DND-41 (cell line): Measurements from ENCODE around the gene PRDM2.
A peak's percentile ranks its signal among the peaks of the same experiment; 100 is the strongest.

Experiments used
- EZH2 ChIP-seq: IDR thresholded peaks from 3 replicates; pipeline ENCODE4 v1.6.1; 2012; ENCODE audit warnings: borderline replicate concordance, low read depth, mild to moderate bottlenecking, moderate library complexity, low read length, inconsistent platforms; ENCODE audit not compliant: severe bottlenecking
- TF ChIP-seq, protein P1 (sequence below): IDR thresholded peaks from 2 replicates; pipeline ENCODE4 v1.5.1; 2012; ENCODE audit warnings: borderline replicate concordance, low read length, moderate library complexity, mild to moderate bottlenecking; ENCODE audit not compliant: poor library complexity, severe bottlenecking; ENCODE audit errors: extremely low read depth

DNA sequence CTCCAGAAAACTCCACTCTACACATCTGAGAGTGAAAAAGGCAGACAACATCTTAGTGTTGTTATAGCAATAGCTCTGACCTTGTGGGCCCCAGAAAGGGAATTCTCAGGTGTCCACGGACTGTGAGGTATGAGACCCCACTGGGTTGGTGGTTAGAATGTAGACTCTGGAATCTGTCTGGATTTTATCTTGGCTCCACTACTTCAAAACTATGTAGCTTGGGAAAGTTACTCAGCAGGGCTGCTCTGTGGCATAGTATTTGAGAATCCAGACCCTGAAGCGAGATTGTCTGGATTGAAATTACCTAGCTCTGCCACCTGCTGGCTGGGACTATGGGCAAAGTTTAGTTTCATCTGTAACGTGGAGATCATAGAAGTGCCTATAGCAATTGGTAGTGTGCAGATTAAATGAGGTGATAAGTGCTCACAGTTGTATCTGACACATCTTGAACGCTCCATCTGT, 25.8 kb downstream of the PRDM2 start:
- no peak for TF ChIP-seq EZH2
- TF ChIP-seq, protein P1, sequence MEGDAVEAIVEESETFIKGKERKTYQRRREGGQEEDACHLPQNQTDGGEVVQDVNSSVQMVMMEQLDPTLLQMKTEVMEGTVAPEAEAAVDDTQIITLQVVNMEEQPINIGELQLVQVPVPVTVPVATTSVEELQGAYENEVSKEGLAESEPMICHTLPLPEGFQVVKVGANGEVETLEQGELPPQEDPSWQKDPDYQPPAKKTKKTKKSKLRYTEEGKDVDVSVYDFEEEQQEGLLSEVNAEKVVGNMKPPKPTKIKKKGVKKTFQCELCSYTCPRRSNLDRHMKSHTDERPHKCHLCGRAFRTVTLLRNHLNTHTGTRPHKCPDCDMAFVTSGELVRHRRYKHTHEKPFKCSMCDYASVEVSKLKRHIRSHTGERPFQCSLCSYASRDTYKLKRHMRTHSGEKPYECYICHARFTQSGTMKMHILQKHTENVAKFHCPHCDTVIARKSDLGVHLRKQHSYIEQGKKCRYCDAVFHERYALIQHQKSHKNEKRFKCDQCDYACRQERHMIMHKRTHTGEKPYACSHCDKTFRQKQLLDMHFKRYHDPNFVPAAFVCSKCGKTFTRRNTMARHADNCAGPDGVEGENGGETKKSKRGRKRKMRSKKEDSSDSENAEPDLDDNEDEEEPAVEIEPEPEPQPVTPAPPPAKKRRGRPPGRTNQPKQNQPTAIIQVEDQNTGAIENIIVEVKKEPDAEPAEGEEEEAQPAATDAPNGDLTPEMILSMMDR, result peak; percentile 68
